GM12865 (cell line): Measurements from ENCODE around the gene CASP6.

Source experiments
- DNase-seq: peaks from one replicate; pipeline ENCODE4 v3.0.0; 2010; ENCODE audit warnings: low read depth
- H3K4me3 ChIP-seq: 2 replicates; pipeline ENCODE4 v1.5.1; 2011; ENCODE audit warnings: mild to moderate bottlenecking, low read depth, low read length, control low read depth
- CTCF ChIP-seq: IDR thresholded peaks from 2 replicates; pipeline ENCODE4 v1.5.1; 2011; ENCODE audit warnings: low read length, control low read depth, low read depth, inconsistent platforms; ENCODE audit not compliant: insufficient read depth; ENCODE audit errors: missing control alignments

CASP6 gene

DNA sequence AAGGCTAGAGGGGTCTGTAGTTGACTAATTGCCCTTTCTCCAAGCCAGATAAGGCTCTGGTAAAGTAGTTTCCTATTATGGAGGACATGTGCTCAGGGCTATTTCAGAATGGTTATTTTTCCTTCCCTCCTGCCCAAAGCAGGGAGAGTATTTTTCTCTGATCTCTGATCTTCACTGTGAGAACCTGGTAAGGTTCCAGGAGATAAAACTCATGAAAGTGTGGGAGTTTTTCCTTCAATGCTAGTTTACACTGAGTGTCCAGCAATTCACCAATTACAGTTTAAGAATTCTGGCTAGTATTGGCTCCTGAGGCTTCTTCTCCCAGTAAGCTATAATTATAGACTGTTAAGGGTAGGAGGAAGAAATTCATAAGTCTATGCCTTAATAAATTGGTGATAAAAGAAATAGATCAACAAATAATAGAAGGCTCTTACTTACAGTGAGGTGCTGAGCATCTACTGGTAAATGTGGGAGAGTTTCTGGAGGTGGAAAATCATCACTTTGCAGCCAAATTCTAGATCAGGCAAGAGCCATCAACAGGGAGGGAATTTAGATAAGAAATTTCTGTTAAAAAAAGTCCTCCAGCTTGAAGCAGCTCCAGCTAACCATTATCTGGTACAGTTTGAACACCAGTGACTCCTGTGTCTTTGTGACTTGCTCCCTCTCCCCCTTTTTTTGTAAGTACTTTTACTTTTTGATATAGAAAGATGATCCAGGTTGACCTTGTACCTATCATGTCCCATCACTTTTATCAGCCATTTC lies 30.9 kb downstream of the CASP6 start:
- TF ChIP-seq CTCF, result no peak
- no peak for DNase-seq
- no peak overlapping the region for H3K4me3 ChIP-seq

DNA sequence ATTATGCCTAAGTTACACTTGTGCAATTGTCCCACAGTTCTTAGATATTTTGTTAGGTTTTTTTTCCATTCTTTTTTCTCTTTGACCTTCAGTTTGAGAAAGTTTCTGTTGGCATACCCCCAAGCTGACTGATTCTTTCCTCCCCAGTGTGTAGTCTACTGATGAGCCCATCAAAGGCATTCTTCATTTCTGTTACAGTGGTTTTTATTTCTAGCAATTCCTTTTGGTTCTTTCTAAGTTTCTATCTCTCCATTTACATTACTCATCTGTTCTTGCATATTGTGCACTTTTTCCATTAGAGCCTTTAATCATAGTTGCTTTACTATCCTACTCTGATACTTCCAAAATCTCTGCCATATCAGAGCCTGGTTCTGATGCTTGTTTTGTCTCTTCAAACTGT lies 31.9 kb downstream of the CASP6 start:
- no peak for DNase-seq
- TF ChIP-seq CTCF, result no peak
- no peak overlapping the region for H3K4me3 ChIP-seq

GRCh38 chr4:109665783-109666485 lies 37.3 kb downstream of the CASP6 start:
- no peak overlapping the region for H3K4me3 ChIP-seq
- DNase-seq, result no peak
- TF ChIP-seq CTCF, result no peak

GRCh38 chr4:109662771-109663170 lies 40.5 kb downstream of the CASP6 start:
- no peak overlapping the region for H3K4me3 ChIP-seq
- TF ChIP-seq CTCF, result no peak
- no peak for DNase-seq

- TF ChIP-seq CTCF, result no peak
- H3K4me3 ChIP-seq, result no peak overlapping the region
- no peak for DNase-seq
Measured at GRCh38 chr4:109662116-109662515, 41.1 kb downstream of the CASP6 start.

- no peak for TF ChIP-seq CTCF
- DNase-seq, result no peak
- H3K4me3 ChIP-seq, result no peak overlapping the region
Measured at GRCh38 chr4:109658871-109659410, 44.3 kb downstream of the CASP6 start.
